HG03196 (cell line): ENCODE measurements around the gene CFI.

Experiments
- ATAC-seq: cut with Tn5 transposase; IDR thresholded peaks from one replicate; pipeline ENCODE4 v1.9.1; 2021; ENCODE audit not compliant: unreplicated experiment

CFI gene

GRCh38 chr4:109699553-109700225 is 102.1 kb downstream of the CFI start:
- no peak for ATAC-seq

GRCh38 chr4:109698656-109699055 is 103.1 kb downstream of the CFI start:
- no peak for ATAC-seq

GRCh38 chr4:109691411-109691920 is 110.3 kb downstream of the CFI start:
- no peak for ATAC-seq
